Neural progenitor cell (in vitro differentiated cells): ENCODE results near the gene TSTD1. TPM values are rescaled to one million over a fixed set of nuclear protein-coding genes. Genes with fewer than 3 reads are reported as not detected.

Experiments
- DNase-seq: peaks from one replicate; pipeline ENCODE4 v3.0.0-alpha.2; 2016; ENCODE audit warnings: low spot score
- H2AFZ ChIP-seq: fragments of 200-600 bp; sonication (generic); replicated peaks from 2 replicates; pipeline ENCODE4 v1.6.1; 2016; ENCODE audit warnings: antibody characterized with exemption
- H3F3A ChIP-seq: fragments of 200-600 bp; sonication (generic); 2 replicates; pipeline ENCODE4 v1.6.1; 2016; ENCODE audit warnings: antibody characterized with exemption, low read depth
- H3K27ac ChIP-seq: fragments of 200-600 bp; sonication (generic); 2 replicates; pipeline ENCODE4 v1.5.1; 2016; ENCODE audit warnings: mild to moderate bottlenecking
- H3K27me3 ChIP-seq: fragments of 200-600 bp; sonication (generic); 2 replicates; pipeline ENCODE4 v1.6.1; 2016; ENCODE audit warnings: mild to moderate bottlenecking, moderate library complexity
- H3K36me3 ChIP-seq: fragments of 200-600 bp; sonication (generic); 2 replicates; pipeline ENCODE4 v1.5.1; 2016
- H3K4me1 ChIP-seq: fragments of 200-600 bp; sonication (generic); 2 replicates; pipeline ENCODE4 v1.6.1; 2016; ENCODE audit warnings: mixed run types
- H3K4me2 ChIP-seq: fragments of 200-600 bp; sonication (generic); 2 replicates; pipeline ENCODE4 v1.6.1; 2016
- H3K4me3 ChIP-seq: fragments of 200-600 bp; sonication (generic); 2 replicates; pipeline ENCODE4 v1.5.1; 2016
- H3K79me2 ChIP-seq: fragments of 200-600 bp; sonication (generic); 2 replicates; pipeline ENCODE4 v1.6.1; 2016; ENCODE audit warnings: low read depth
- H3K9ac ChIP-seq: fragments of 200-600 bp; sonication (generic); 2 replicates; pipeline ENCODE4 v1.6.1; 2016
- H3K9me3 ChIP-seq: fragments of 200-600 bp; sonication (generic); 2 replicates; pipeline ENCODE4 v1.5.1; 2016; ENCODE audit warnings: low read depth
- H4K20me1 ChIP-seq: fragments of 200-600 bp; sonication (generic); 2 replicates; pipeline ENCODE4 v1.6.1; 2016; ENCODE audit warnings: low read depth
- H3K27ac Mint-ChIP-seq: 3 replicates; pipeline ENCODE4 v1.8.0; 2021; ENCODE audit warnings: mixed read lengths
- H3K27me3 Mint-ChIP-seq: 2 replicates; pipeline ENCODE4 v1.8.0; 2022; ENCODE audit warnings: low read depth, mild to moderate bottlenecking, inconsistent platforms, moderate library complexity, mixed read lengths; ENCODE audit not compliant: insufficient read depth
- H3K36me3 Mint-ChIP-seq: 3 replicates; pipeline ENCODE4 v1.8.0; 2021; ENCODE audit warnings: mixed read lengths
- H3K4me1 Mint-ChIP-seq: 3 replicates; pipeline ENCODE4 v1.8.0; 2021; ENCODE audit warnings: mixed read lengths
- H3K4me3 Mint-ChIP-seq: 3 replicates; pipeline ENCODE4 v1.8.0; 2021; ENCODE audit warnings: mild to moderate bottlenecking, moderate library complexity, mixed read lengths
- H3K9me3 Mint-ChIP-seq: 3 replicates; pipeline ENCODE4 v1.8.0; 2020; ENCODE audit warnings: mixed read lengths
- CTCF ChIP-seq: fragments of 200-600 bp; sonication (generic); IDR thresholded peaks from 2 replicates; pipeline ENCODE4 v1.5.1; 2017; ENCODE audit warnings: antibody characterized with exemption, mild to moderate bottlenecking
- EZH2 ChIP-seq: fragments of 200-600 bp; sonication (generic); IDR thresholded peaks from 2 replicates; pipeline ENCODE4 v1.6.1; 2017; ENCODE audit warnings: antibody characterized with exemption, mild to moderate bottlenecking, moderate library complexity
- EZH2phosphoT487 ChIP-seq: fragments of 200-600 bp; sonication (generic); IDR thresholded peaks from 2 replicates; pipeline ENCODE4 v1.6.1; 2017; ENCODE audit warnings: antibody characterized with exemption
- total RNA-seq: library from RNA; depleted of rRNA; stranded (reverse); fragments of >200 nt; gene quantifications from 2 replicates; pipeline ENCODE4 v1.2.3, GENCODE V29; 2015; ENCODE audit warnings: low replicate concordance

Gene TSTD1
- total RNA-seq, 1 donor from 2014 or later, result 29.9 TPM

- peaks cover 2% of the 10 kb centered on the region for H3K27me3 Mint-ChIP-seq
- no peak for TF ChIP-seq EZH2phosphoT487
- TF ChIP-seq CTCF, result no peak
- TF ChIP-seq EZH2, result no peak
- H3K4me3 ChIP-seq, result peak overlapping the region; percentile 84
- peak; percentile 68 for DNase-seq
- no peaks in the 10 kb centered on the region for H3K9me3 ChIP-seq
- H3K9me3 Mint-ChIP-seq, result no peaks in the 10 kb centered on the region
- H3K4me1 Mint-ChIP-seq, result peaks cover 9% of the 10 kb centered on the region
- peaks cover 24% of the 10 kb centered on the region for H3K36me3 Mint-ChIP-seq
- H3K4me3 Mint-ChIP-seq, result no peak overlapping the region
- no peak overlapping the region for H3K27ac Mint-ChIP-seq
- H4K20me1 ChIP-seq, result peaks cover 9% of the 10 kb centered on the region
- H3K27me3 ChIP-seq, result no peaks in the 10 kb centered on the region
- H2AFZ ChIP-seq, result peak overlapping the region; percentile 74
- H3K27ac ChIP-seq, result no peak overlapping the region
- H3K36me3 ChIP-seq, result no peaks in the 10 kb centered on the region
- H3K79me2 ChIP-seq, result peaks cover 4% of the 10 kb centered on the region
- H3F3A ChIP-seq, result peaks cover 31% of the 10 kb centered on the region
- peaks cover 15% of the 10 kb centered on the region for H3K4me1 ChIP-seq
- peak overlapping the region; percentile 84 for H3K4me2 ChIP-seq
- H3K9ac ChIP-seq, result no peak overlapping the region
These were observed 872 bp downstream of the TSTD1 start for GRCh38 chr1:161037661-161038522.

GRCh38 chr1:161033751-161034150, 5.0 kb downstream of the TSTD1 start:
- Mint-ChIP-seq H3K27me3 (peaks cover 2% of the 10 kb centered on the region), H3K4me3 (no peak overlapping the region), H3K27ac (no peak overlapping the region), H3K4me1 (peaks cover 9% of the 10 kb centered on the region), H3K36me3 (no peaks in the 10 kb centered on the region), H3K9me3 (peaks cover 2% of the 10 kb centered on the region)
- H3F3A ChIP-seq, result peaks cover 16% of the 10 kb centered on the region
- H3K27ac ChIP-seq, result no peak overlapping the region
- H3K4me1 ChIP-seq, result peaks cover 12% of the 10 kb centered on the region
- no peak for DNase-seq
- no peaks in the 10 kb centered on the region for H3K27me3 ChIP-seq
- peaks cover 9% of the 10 kb centered on the region for H4K20me1 ChIP-seq
- H3K9me3 ChIP-seq, result no peaks in the 10 kb centered on the region
- H3K4me3 ChIP-seq, result no peak overlapping the region
- no peak for TF ChIP-seq EZH2phosphoT487
- TF ChIP-seq EZH2, result no peak
- TF ChIP-seq CTCF, result no peak
- H3K79me2 ChIP-seq, result no peaks in the 10 kb centered on the region
- H3K9ac ChIP-seq, result no peak overlapping the region
- no peak overlapping the region for H2AFZ ChIP-seq
- H3K36me3 ChIP-seq, result no peaks in the 10 kb centered on the region
- no peak overlapping the region for H3K4me2 ChIP-seq

- Histone ChIP-seq H3K9ac (no peak overlapping the region), H3K27ac (no peak overlapping the region), H3K4me2 (no peak overlapping the region), H3K79me2 (no peaks in the 10 kb centered on the region), H3K4me3 (no peak overlapping the region), H2AFZ (no peak overlapping the region), H3K36me3 (no peaks in the 10 kb centered on the region), H3K9me3 (no peaks in the 10 kb centered on the region), H3K27me3 (no peaks in the 10 kb centered on the region), H3F3A (peaks cover 3% of the 10 kb centered on the region), H4K20me1 (no peaks in the 10 kb centered on the region), H3K4me1 (peaks cover 4% of the 10 kb centered on the region)
- Mint-ChIP-seq H3K4me3 (no peak overlapping the region), H3K4me1 (peaks cover 5% of the 10 kb centered on the region), H3K9me3 (peaks cover 5% of the 10 kb centered on the region), H3K27me3 (peaks cover 2% of the 10 kb centered on the region), H3K36me3 (no peaks in the 10 kb centered on the region), H3K27ac (no peak overlapping the region)
- DNase-seq, result no peak
- TF ChIP-seq EZH2phosphoT487, result no peak
- TF ChIP-seq CTCF, result no peak
- no peak for TF ChIP-seq EZH2
These were observed 6.4 kb downstream of the TSTD1 start for GRCh38 chr1:161032409-161032808.
